ENCODE measurements around the gene SLC2A8.

SLC2A8 gene

DNA sequence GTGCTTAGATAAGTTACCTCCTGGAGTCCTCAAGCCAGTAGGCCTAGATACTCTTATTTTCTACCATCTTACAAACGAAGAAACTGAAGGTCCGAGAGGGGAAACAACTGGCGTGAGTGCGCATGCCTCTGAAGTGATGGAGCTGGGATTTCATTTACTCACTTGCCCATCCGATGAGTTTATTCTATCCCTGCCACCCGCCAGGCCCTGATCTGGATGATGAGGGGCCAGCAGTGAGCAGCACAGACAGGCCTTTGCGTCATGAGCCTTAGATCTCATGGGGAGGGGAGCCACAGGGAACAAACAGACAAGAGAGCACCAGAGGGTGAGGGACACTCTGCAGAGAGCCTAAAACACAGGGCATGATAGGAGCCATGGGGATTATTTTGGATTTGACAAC, 34.1 kb upstream of the SLC2A8 start:
- WGBS = 88% methylated on average over 7 of the region's 7 CpGs
- H2AK5ac ChIP-seq (ENCODE audit: low read length, severe bottlenecking) = no peak overlapping the region
- H3K18ac ChIP-seq (ENCODE audit: low read depth in 1 of 2, low read length in 2 of 2) = no peak overlapping the region

GRCh38 chr9:127365461-127365860, 31.5 kb upstream of the SLC2A8 start:
- H3K4ac ChIP-seq (ENCODE audit: low read depth in 1 of 2, low read length in 2 of 2) = no peak overlapping the region
- no peak overlapping the region for H4K8ac ChIP-seq (ENCODE audit: low read length)
- no peak overlapping the region for H3K4me2 ChIP-seq (ENCODE audit: low read length, poor library complexity, severe bottlenecking)
- no peak overlapping the region for H2BK120ac ChIP-seq (ENCODE audit: low read depth, low read length)
- H3K4me1 ChIP-seq (ENCODE audit: control insufficient read depth, insufficient read depth, low read depth, low read length) = peaks cover 4% of the 10 kb centered on the region
- no peaks in the 10 kb centered on the region for H3K9me3 ChIP-seq (ENCODE audit: control insufficient read depth, low read length)
- peaks cover 0 to 4% of the 10 kb centered on the region in 2 experiments for H3K36me3 ChIP-seq (ENCODE audit: control insufficient read depth in 1 of 2, insufficient read depth in 2 of 2, low read depth in 1 of 2, low read length in 2 of 2)
- DNase-seq = no peak
- no peak overlapping the region for H3K23ac ChIP-seq (ENCODE audit: low read length in 2 of 2)
- H3K9ac ChIP-seq (ENCODE audit: low read length) = no peak overlapping the region
- no peak overlapping the region for H2BK5ac ChIP-seq (ENCODE audit: low read depth, low read length, poor library complexity, severe bottlenecking)
- 92% methylated on average over 8 of the region's 10 CpGs for WGBS
- no peak overlapping the region for H4K91ac ChIP-seq (ENCODE audit: low read length)
- no peak overlapping the region for H2AK5ac ChIP-seq (ENCODE audit: low read length, severe bottlenecking)
- no peak overlapping the region for H3K27ac ChIP-seq (ENCODE audit: low read length, poor library complexity, severe bottlenecking)
- H3K79me1 ChIP-seq (replicated peaks; ENCODE audit: low read length, poor library complexity, severe bottlenecking) = no peaks in the 10 kb centered on the region
- no peak overlapping the region for H3K18ac ChIP-seq (ENCODE audit: low read depth in 1 of 2, low read length in 2 of 2)
- H3K14ac ChIP-seq (ENCODE audit: low read length in 2 of 2) = no peak overlapping the region
- no peak overlapping the region for H2BK15ac ChIP-seq (ENCODE audit: low read depth, poor library complexity, severe bottlenecking)
- H2BK12ac ChIP-seq (ENCODE audit: low read length in 2 of 2) = no peak overlapping the region
- H3K27me3 ChIP-seq (ENCODE audit: control insufficient read depth in 1 of 2, insufficient read depth in 1 of 2, low read length in 2 of 2) = peaks cover 14 to 93% of the 10 kb centered on the region in 2 experiments
- H3K4me3 ChIP-seq (ENCODE audit: insufficient read depth in 1 of 2, low read depth in 1 of 2, low read length in 2 of 2) = no peak overlapping the region
- H2AFZ ChIP-seq (ENCODE audit: low read depth, low read length) = no peak overlapping the region

More for the DNA sequence above, 34.1 kb upstream of the SLC2A8 start:
- H4K91ac ChIP-seq (ENCODE audit: low read length) = no peak overlapping the region
- H2BK15ac ChIP-seq (ENCODE audit: low read depth, poor library complexity, severe bottlenecking) = no peak overlapping the region
- H3K27ac ChIP-seq (ENCODE audit: low read length, poor library complexity, severe bottlenecking) = no peak overlapping the region
- no peak overlapping the region for H2BK12ac ChIP-seq (ENCODE audit: low read length in 2 of 2)
- no peak overlapping the region for H3K4ac ChIP-seq (ENCODE audit: low read depth in 1 of 2, low read length in 2 of 2)
- no peak overlapping the region for H2BK5ac ChIP-seq (ENCODE audit: low read depth, low read length, poor library complexity, severe bottlenecking)
- H3K4me2 ChIP-seq (ENCODE audit: low read length, poor library complexity, severe bottlenecking) = no peak overlapping the region
- no peaks in the 10 kb centered on the region for H3K9me3 ChIP-seq (ENCODE audit: control insufficient read depth, low read length)
- no peak overlapping the region for H3K14ac ChIP-seq (ENCODE audit: low read length in 2 of 2)
- H3K4me1 ChIP-seq (ENCODE audit: control insufficient read depth, insufficient read depth, low read depth, low read length) = peaks cover 4% of the 10 kb centered on the region
- no peaks in the 10 kb centered on the region for H3K79me1 ChIP-seq (replicated peaks; ENCODE audit: low read length, poor library complexity, severe bottlenecking)
- H4K8ac ChIP-seq (ENCODE audit: low read length) = no peak overlapping the region
- peaks cover 0 to 83% of the 10 kb centered on the region in 2 experiments for H3K27me3 ChIP-seq (ENCODE audit: control insufficient read depth in 1 of 2, insufficient read depth in 1 of 2, low read length in 2 of 2)
- no peak overlapping the region for H3K4me3 ChIP-seq (ENCODE audit: insufficient read depth in 1 of 2, low read depth in 1 of 2, low read length in 2 of 2)
- DNase-seq = no peak
- no peak overlapping the region for H3K23ac ChIP-seq (ENCODE audit: low read length in 2 of 2)
- no peak overlapping the region for H2AFZ ChIP-seq (ENCODE audit: low read depth, low read length)
- peaks cover 0 to 8% of the 10 kb centered on the region in 2 experiments for H3K36me3 ChIP-seq (ENCODE audit: control insufficient read depth in 1 of 2, insufficient read depth in 2 of 2, low read depth in 1 of 2, low read length in 2 of 2)
- H3K9ac ChIP-seq (ENCODE audit: low read length) = no peak overlapping the region
- H2BK120ac ChIP-seq (ENCODE audit: low read depth, low read length) = no peak overlapping the region

- WGBS = 96% methylated on average over 7 of the region's 7 CpGs
- no peak overlapping the region for H2BK15ac ChIP-seq (ENCODE audit: low read depth, poor library complexity, severe bottlenecking)
- H2BK12ac ChIP-seq (ENCODE audit: low read length in 2 of 2) = no peak overlapping the region
- no peak overlapping the region for H2BK120ac ChIP-seq (ENCODE audit: low read depth, low read length)
- H3K27me3 ChIP-seq (ENCODE audit: control insufficient read depth in 1 of 2, insufficient read depth in 1 of 2, low read length in 2 of 2) = peaks cover 14 to 93% of the 10 kb centered on the region in 2 experiments
- H3K18ac ChIP-seq (ENCODE audit: low read depth in 1 of 2, low read length in 2 of 2) = no peak overlapping the region
- no peaks in the 10 kb centered on the region for H3K4me1 ChIP-seq (ENCODE audit: control insufficient read depth, insufficient read depth, low read depth, low read length)
- no peak overlapping the region for H3K9ac ChIP-seq (ENCODE audit: low read length)
- H3K9me3 ChIP-seq (ENCODE audit: control insufficient read depth, low read length) = no peaks in the 10 kb centered on the region
- H2BK5ac ChIP-seq (ENCODE audit: low read depth, low read length, poor library complexity, severe bottlenecking) = no peak overlapping the region
- H3K36me3 ChIP-seq (ENCODE audit: control insufficient read depth in 1 of 2, insufficient read depth in 2 of 2, low read depth in 1 of 2, low read length in 2 of 2) = peaks cover 0 to 4% of the 10 kb centered on the region in 2 experiments
- H4K91ac ChIP-seq (ENCODE audit: low read length) = no peak overlapping the region
- H2AFZ ChIP-seq (ENCODE audit: low read depth, low read length) = no peak overlapping the region
- H3K4me3 ChIP-seq (ENCODE audit: insufficient read depth in 1 of 2, low read depth in 1 of 2, low read length in 2 of 2) = no peak overlapping the region
- no peak overlapping the region for H3K4ac ChIP-seq (ENCODE audit: low read depth in 1 of 2, low read length in 2 of 2)
- no peaks in the 10 kb centered on the region for H3K79me1 ChIP-seq (replicated peaks; ENCODE audit: low read length, poor library complexity, severe bottlenecking)
- no peak overlapping the region for H4K8ac ChIP-seq (ENCODE audit: low read length)
- H3K23ac ChIP-seq (ENCODE audit: low read length in 2 of 2) = no peak overlapping the region
- no peak for DNase-seq
- no peak overlapping the region for H3K4me2 ChIP-seq (ENCODE audit: low read length, poor library complexity, severe bottlenecking)
- no peak overlapping the region for H2AK5ac ChIP-seq (ENCODE audit: low read length, severe bottlenecking)
- H3K14ac ChIP-seq (ENCODE audit: low read length in 2 of 2) = no peak overlapping the region
- H3K27ac ChIP-seq (ENCODE audit: low read length, poor library complexity, severe bottlenecking) = no peak overlapping the region
Measured at GRCh38 chr9:127366594-127366993, 30.4 kb upstream of the SLC2A8 start.

DNA sequence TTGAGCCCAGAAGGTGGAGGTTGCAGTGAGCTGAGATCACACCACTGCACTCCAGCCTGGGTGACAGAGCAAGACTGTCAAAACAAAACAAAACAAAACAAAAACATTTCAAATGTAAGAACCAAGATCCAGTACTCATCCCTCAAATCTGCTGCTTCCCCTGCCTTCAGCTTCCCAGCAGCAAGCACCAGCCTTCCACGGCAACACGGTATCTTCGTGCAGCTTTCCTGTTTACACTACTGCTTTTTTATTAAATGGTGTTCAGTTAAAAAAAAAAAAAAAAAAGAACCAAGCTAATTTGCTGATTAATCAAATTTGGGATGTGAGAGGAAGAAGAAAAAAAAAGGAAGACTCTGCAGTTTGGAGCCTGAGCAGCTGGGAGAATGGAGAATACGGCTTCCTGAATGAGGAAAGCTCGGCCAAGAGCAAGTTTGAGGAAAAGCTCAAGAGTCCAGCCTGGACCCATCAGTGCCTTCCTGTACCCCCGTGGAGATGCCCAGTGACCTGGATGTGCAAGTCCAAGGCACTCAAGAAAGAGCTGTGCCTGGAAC, 28.0 kb upstream of the SLC2A8 start:
- Histone ChIP-seq H2BK5ac (ENCODE audit: low read depth, low read length, poor library complexity, severe bottlenecking) (no peak overlapping the region), H3K4me2 (ENCODE audit: low read length, poor library complexity, severe bottlenecking) (no peak overlapping the region), H3K4me3 (ENCODE audit: insufficient read depth in 1 of 2, low read depth in 1 of 2, low read length in 2 of 2) (no peak overlapping the region), H3K14ac (ENCODE audit: low read length in 2 of 2) (no peak overlapping the region), H3K9ac (ENCODE audit: low read length) (no peak overlapping the region), H4K8ac (ENCODE audit: low read length) (no peak overlapping the region), H2AK5ac (ENCODE audit: low read length, severe bottlenecking) (no peak overlapping the region), H3K79me1 (replicated peaks; ENCODE audit: low read length, poor library complexity, severe bottlenecking) (no peaks in the 10 kb centered on the region), H3K36me3 (ENCODE audit: control insufficient read depth in 1 of 2, insufficient read depth in 2 of 2, low read depth in 1 of 2, low read length in 2 of 2) (peaks cover 0 to 4% of the 10 kb centered on the region in 2 experiments), H2AFZ (ENCODE audit: low read depth, low read length) (no peak overlapping the region), H2BK120ac (ENCODE audit: low read depth, low read length) (no peak overlapping the region), H2BK12ac (ENCODE audit: low read length in 2 of 2) (no peak overlapping the region), H3K4ac (ENCODE audit: low read depth in 1 of 2, low read length in 2 of 2) (no peak overlapping the region), H3K27ac (ENCODE audit: low read length, poor library complexity, severe bottlenecking) (no peak overlapping the region), H3K4me1 (ENCODE audit: control insufficient read depth, insufficient read depth, low read depth, low read length) (no peaks in the 10 kb centered on the region), H4K91ac (ENCODE audit: low read length) (no peak overlapping the region), H3K9me3 (ENCODE audit: control insufficient read depth, low read length) (no peaks in the 10 kb centered on the region), H2BK15ac (ENCODE audit: low read depth, poor library complexity, severe bottlenecking) (no peak overlapping the region), H3K18ac (ENCODE audit: low read depth in 1 of 2, low read length in 2 of 2) (no peak overlapping the region), H3K23ac (ENCODE audit: low read length in 2 of 2) (no peak overlapping the region), H3K27me3 (ENCODE audit: control insufficient read depth in 1 of 2, insufficient read depth in 1 of 2, low read length in 2 of 2) (peaks cover 14 to 94% of the 10 kb centered on the region in 2 experiments)
- WGBS = 98% methylated on average over 3 of the region's 6 CpGs
- no peak for DNase-seq

Data from mesenchymal stem cell (in vitro differentiated cells and primary cell).